ENCODE data around the gene MUSK. TPM values are rescaled to one million over a fixed set of nuclear protein-coding genes. Genes with fewer than 3 reads are reported as not detected.

The MUSK gene
- total RNA-seq, 4 donors from 2014 or later = 4.4 to 28.1 (median 10.3) TPM

DNA sequence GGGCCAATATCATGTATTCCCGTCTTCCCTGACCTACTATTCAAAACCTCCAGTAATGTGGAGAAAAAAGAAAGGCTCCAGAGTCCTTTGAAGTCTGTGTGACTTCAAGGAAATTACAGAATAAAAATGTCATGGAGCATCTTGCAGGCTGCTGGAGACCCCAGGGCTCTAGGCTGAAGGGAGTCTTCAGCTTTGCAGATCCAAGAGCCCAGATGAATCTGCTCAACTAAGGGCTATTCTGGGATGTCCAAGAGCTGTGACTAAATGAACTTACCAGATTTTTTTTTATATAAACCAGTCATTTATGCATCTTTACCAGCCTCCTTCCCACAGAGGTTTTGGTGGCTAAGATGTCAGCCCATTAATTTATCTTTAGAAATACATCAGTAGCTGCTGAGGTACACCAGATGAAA lies 167.3 kb downstream of the MUSK start:
- Histone ChIP-seq H3K4me1 (no peaks in the 10 kb centered on the region), H3K27me3 (no peaks in the 10 kb centered on the region), H3K9me3 (no peaks in the 10 kb centered on the region), H3K27ac (no peak overlapping the region), H3K4me3 (no peak overlapping the region), H3K36me3 (no peaks in the 10 kb centered on the region)
- DNase-seq = no peak
- TF ChIP-seq, protein P1, sequence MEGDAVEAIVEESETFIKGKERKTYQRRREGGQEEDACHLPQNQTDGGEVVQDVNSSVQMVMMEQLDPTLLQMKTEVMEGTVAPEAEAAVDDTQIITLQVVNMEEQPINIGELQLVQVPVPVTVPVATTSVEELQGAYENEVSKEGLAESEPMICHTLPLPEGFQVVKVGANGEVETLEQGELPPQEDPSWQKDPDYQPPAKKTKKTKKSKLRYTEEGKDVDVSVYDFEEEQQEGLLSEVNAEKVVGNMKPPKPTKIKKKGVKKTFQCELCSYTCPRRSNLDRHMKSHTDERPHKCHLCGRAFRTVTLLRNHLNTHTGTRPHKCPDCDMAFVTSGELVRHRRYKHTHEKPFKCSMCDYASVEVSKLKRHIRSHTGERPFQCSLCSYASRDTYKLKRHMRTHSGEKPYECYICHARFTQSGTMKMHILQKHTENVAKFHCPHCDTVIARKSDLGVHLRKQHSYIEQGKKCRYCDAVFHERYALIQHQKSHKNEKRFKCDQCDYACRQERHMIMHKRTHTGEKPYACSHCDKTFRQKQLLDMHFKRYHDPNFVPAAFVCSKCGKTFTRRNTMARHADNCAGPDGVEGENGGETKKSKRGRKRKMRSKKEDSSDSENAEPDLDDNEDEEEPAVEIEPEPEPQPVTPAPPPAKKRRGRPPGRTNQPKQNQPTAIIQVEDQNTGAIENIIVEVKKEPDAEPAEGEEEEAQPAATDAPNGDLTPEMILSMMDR (IDR thresholded peaks at IDR 0.05) = no peak
- TF ChIP-seq POLR2A (IDR thresholded peaks at IDR 0.05) = no peak

DNA sequence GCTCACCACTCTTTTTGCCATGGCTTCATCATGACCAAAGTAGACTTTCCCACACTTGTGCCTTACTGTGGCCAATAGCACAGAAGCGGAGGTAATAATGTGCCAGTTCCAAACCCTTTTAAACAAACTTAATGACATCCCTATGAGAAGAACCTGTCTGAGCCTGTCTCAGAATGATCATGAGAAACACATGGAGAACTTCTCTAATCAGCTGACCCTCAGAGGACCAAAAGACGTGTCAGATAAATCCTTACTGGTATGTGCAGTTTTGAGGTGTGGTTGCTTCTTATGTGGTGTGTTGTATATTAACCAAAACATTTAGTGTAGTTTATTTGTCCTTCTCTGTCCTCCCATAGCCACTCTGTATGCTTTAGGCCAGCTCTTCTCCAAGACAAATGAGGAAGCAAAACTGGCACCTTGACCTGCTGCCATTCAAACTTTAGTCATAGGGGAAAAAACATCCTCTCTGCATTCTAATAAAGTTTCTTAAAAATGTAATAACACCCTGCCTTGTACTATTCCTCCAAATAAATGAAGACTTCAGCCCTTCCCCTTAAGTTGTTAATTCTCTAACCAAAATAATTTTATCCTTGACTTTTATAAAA lies 168.9 kb downstream of the MUSK start:
- Histone ChIP-seq H3K27ac (no peak overlapping the region), H3K4me3 (no peak overlapping the region), H3K4me1 (no peaks in the 10 kb centered on the region), H3K9me3 (no peaks in the 10 kb centered on the region), H3K36me3 (no peaks in the 10 kb centered on the region), H3K27me3 (no peaks in the 10 kb centered on the region)
- DNase-seq = no peak
- TF ChIP-seq, protein P1 (IDR thresholded peaks at IDR 0.05) = no peak
- no peak for TF ChIP-seq POLR2A (IDR thresholded peaks at IDR 0.05)

DNA sequence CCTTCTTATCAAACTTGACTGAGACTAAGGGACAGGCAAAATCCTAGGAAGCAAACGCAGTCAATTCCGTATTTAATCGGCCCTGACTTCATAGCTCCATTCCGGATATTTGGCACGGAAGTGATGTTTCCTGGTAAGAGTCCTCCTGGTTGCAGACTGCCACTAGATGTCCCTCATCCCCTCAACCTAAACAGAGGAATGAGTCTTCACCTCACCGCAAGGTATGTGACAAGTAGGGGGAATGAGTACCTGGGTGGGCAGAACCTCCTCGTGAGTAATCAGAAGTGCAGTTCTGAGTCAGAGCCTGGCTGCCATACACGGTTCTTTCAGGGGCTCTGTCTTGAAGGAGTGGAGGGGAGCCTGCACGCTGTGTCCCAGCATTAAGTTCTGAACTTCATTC lies 173.6 kb downstream of the MUSK start:
- H3K27ac ChIP-seq = no peak overlapping the region
- no peak overlapping the region for H3K4me3 ChIP-seq
- H3K9me3 ChIP-seq = no peaks in the 10 kb centered on the region
- TF ChIP-seq, protein P1 (IDR thresholded peaks at IDR 0.05) = peak in 3 of 6 experiments; percentile 24 to 50 (median 48)
- TF ChIP-seq POLR2A (IDR thresholded peaks at IDR 0.05) = no peak
- no peaks in the 10 kb centered on the region for H3K4me1 ChIP-seq
- DNase-seq = no peak
- H3K36me3 ChIP-seq = no peaks in the 10 kb centered on the region
- H3K27me3 ChIP-seq = no peaks in the 10 kb centered on the region

DNA sequence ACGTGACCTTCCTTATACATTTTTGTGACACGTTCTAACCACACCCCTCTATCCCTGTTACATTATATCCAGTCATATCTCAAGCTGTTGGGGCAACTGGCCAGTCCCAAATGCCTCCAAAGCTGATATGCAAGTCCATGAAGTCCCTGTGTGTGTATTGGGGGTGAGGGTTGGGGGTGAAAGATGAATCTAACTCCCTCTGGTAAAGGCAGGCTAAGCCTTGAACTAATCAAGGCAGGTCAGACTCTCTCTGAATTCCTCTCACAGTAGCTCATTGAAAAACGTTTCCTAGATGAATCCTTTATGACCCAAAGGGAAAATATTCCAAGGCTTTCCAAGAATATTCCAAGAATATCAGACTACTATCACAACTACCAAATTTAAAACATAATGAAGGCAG lies 174.4 kb downstream of the MUSK start:
- Histone ChIP-seq H3K4me3 (no peak overlapping the region), H3K36me3 (no peaks in the 10 kb centered on the region), H3K27me3 (no peaks in the 10 kb centered on the region), H3K4me1 (no peaks in the 10 kb centered on the region), H3K27ac (no peak overlapping the region), H3K9me3 (no peaks in the 10 kb centered on the region)
- no peak for DNase-seq
- TF ChIP-seq POLR2A (IDR thresholded peaks at IDR 0.05) = no peak
- TF ChIP-seq, protein P1 (IDR thresholded peaks at IDR 0.05) = no peak

DNA sequence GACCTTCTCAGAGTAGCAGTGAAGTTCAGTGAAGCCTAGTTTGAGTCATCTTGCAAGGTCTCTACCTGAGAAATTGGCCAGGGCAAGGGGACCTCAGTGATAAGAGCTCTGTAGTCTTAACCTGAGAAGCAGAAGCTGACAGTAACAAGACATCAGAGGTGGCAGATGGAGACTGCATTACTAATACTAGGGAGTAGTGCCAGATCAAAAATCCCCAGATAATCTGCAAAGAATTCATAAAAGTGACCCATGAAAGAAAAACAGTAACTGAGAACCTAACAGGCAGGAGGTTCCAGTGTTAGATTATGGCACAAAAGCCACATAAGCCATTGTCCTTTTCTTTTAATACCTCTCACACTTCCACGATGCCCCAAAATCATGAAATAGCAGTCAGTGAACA lies 175.5 kb downstream of the MUSK start:
- no peak for DNase-seq
- H3K4me3 ChIP-seq = no peak overlapping the region
- no peak for TF ChIP-seq POLR2A (IDR thresholded peaks at IDR 0.05)
- TF ChIP-seq, protein P1 (IDR thresholded peaks at IDR 0.05) = no peak
- no peak overlapping the region for H3K27ac ChIP-seq
- no peaks in the 10 kb centered on the region for H3K36me3 ChIP-seq
- no peaks in the 10 kb centered on the region for H3K4me1 ChIP-seq
- H3K9me3 ChIP-seq = no peaks in the 10 kb centered on the region
- no peaks in the 10 kb centered on the region for H3K27me3 ChIP-seq

DNA sequence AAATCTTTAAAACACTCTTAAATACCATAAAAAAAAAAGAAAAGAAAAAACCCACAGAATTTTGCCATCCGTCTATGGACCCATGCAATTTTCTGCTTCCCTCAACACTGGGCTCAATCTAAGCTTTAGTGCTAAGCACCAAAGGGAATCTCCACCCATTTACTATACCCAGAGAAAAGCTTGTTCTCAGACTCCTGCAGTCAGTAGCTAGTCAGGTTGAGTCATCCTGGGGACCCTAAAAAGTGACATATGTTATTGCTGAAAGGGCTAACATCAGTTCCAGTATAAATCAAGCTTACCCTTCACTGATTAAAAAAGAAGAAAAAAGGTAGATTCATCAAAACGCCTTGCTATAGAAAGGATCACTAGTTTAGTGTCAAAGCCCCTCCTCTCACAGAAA lies 177.6 kb downstream of the MUSK start:
- H3K4me1 ChIP-seq = no peaks in the 10 kb centered on the region
- H3K9me3 ChIP-seq = no peaks in the 10 kb centered on the region
- TF ChIP-seq POLR2A (IDR thresholded peaks at IDR 0.05) = no peak
- TF ChIP-seq, protein P1 (IDR thresholded peaks at IDR 0.05) = no peak
- no peak overlapping the region for H3K27ac ChIP-seq
- H3K27me3 ChIP-seq = no peaks in the 10 kb centered on the region
- no peak overlapping the region for H3K4me3 ChIP-seq
- no peak for DNase-seq
- no peaks in the 10 kb centered on the region for H3K36me3 ChIP-seq
